Measurements from ENCODE around the gene EXOC6B. TPM values are rescaled to one million over a fixed set of nuclear protein-coding genes. Genes with fewer than 3 reads are reported as not detected.

The EXOC6B gene
- total RNA-seq, 1 donor from 2014 or later, result 13.8 TPM

DNA sequence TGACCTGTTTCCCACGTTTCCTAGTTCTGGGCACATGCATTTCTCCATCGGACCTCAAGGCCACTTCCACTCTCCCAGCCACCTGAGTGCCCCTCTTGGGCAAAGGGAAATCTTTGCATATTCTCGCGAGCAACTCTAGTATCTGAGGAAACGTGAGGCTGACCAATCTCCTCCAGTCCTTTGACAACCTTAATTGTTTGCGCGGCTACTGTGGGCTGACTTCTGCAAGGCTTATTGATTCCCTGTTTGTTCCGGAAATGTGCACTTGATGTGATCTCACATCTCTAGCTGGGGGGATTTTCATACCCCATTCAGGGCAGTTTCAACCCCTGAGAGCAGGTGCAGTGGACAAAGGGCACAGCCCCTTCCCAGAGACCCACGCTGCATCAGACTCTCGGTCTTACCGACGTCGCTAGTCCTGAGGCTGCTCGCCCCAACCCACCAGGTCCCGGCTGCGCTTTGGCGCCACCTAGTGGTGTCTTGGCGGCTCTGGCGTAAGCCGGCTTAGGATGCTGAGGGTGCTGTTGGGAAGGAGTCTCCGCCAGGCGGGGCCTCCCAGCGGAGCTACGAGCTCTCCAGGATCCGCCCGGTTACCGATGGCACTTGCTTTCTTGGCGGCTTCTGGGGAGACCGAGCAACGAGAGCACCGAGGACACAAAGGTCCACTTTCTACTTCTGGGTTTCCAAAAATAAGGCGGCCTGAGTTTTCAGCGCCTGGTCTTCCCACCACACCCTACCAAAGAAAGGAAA is 36.6 kb upstream of the EXOC6B start:
- CTCF ChIA-PET, result interaction anchor here (0.5 to 2.3 kb wide), 11 partner anchors 13 to 315 kb away, joined by 3 to 13 read pairs (median 3); no protein-coding TSS in a partner anchor
- ATAC-seq (ENCODE audit: low read depth), result peak; percentile 89

DNA sequence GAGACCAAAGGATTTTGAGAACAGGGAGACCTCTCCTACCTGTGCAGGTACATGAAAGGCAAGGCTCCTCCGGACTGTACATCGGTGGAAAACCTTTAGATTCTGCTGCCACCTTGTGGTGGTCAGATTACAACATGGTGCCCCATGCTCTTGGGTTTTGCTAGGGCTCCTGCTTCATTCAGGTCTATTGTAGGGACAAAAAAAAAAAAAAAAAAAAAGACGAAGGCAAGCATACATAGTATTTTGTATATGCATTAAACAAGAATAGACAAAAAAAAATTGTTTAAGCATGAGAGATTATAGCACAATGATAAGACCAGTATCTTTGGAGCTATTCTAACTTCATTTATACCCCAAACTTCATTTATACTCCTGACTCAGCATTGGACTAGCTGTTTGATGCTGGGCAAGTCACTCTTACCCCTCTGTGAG is 34.0 kb upstream of the EXOC6B start:
- peaks cover 41% of the 10 kb centered on the region for H3K27me3 Mint-ChIP-seq
- CTCF ChIA-PET, result interaction anchor here (0.7 to 1.8 kb wide), 11 partner anchors 10 to 97 kb away, joined by 3 to 17 read pairs (median 3); no protein-coding TSS in a partner anchor
- H3K4me1 Mint-ChIP-seq, result peaks cover 16% of the 10 kb centered on the region
- H3K36me3 Mint-ChIP-seq (ENCODE audit: low read depth), result no peaks in the 10 kb centered on the region
- ATAC-seq (ENCODE audit: low read depth) (peak; percentile 68), DNase-seq (no peak)
- H3K4me3 Mint-ChIP-seq, result no peak overlapping the region
- H3K27ac Mint-ChIP-seq, result no peak overlapping the region
- no peaks in the 10 kb centered on the region for H3K9me3 Mint-ChIP-seq
- POLR2A ChIA-PET, result no interaction called here
- intact Hi-C loops (cut with micrococcal nuclease), result loop anchor here (1.0 to 10.0 kb wide), 5 partner anchors 35 to 1313 kb away; no protein-coding TSS in a partner anchor
- TF ChIP-seq, protein P1, sequence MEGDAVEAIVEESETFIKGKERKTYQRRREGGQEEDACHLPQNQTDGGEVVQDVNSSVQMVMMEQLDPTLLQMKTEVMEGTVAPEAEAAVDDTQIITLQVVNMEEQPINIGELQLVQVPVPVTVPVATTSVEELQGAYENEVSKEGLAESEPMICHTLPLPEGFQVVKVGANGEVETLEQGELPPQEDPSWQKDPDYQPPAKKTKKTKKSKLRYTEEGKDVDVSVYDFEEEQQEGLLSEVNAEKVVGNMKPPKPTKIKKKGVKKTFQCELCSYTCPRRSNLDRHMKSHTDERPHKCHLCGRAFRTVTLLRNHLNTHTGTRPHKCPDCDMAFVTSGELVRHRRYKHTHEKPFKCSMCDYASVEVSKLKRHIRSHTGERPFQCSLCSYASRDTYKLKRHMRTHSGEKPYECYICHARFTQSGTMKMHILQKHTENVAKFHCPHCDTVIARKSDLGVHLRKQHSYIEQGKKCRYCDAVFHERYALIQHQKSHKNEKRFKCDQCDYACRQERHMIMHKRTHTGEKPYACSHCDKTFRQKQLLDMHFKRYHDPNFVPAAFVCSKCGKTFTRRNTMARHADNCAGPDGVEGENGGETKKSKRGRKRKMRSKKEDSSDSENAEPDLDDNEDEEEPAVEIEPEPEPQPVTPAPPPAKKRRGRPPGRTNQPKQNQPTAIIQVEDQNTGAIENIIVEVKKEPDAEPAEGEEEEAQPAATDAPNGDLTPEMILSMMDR (IDR thresholded peaks at IDR 0.05), result peak; percentile 48

More for the DNA sequence above, 36.6 kb upstream of the EXOC6B start:
- Mint-ChIP-seq H3K4me1 (peaks cover 16% of the 10 kb centered on the region), H3K9me3 (no peaks in the 10 kb centered on the region), H3K27ac (no peak overlapping the region), H3K36me3 (ENCODE audit: low read depth) (no peaks in the 10 kb centered on the region), H3K4me3 (peak overlapping the region; percentile 42), H3K27me3 (peaks cover 39% of the 10 kb centered on the region)
- intact Hi-C loops (cut with micrococcal nuclease), result loop anchor here (5.0 kb wide), 1 partner anchor 1315 kb away; no protein-coding TSS in a partner anchor
- TF ChIP-seq, protein P1 (IDR thresholded peaks at IDR 0.05), result peak; percentile 87
- peak; percentile 77 for DNase-seq
- POLR2A ChIA-PET, result no interaction called here

- DNase-seq (no peak), ATAC-seq (ENCODE audit: low read depth) (no peak)
- H3K27me3 Mint-ChIP-seq, result peaks cover 27% of the 10 kb centered on the region
- H3K4me3 Mint-ChIP-seq, result no peak overlapping the region
- H3K9me3 Mint-ChIP-seq, result no peaks in the 10 kb centered on the region
- no peaks in the 10 kb centered on the region for H3K36me3 Mint-ChIP-seq (ENCODE audit: low read depth)
- intact Hi-C loops (cut with micrococcal nuclease), result loop anchor here (10.0 kb wide), 1 partner anchor 927 kb away; no protein-coding TSS in a partner anchor
- ChIA-PET CTCF (interaction anchor here (0.9 kb wide), 1 partner anchor 13 kb away, joined by 3 read pairs; no protein-coding TSS in a partner anchor), POLR2A (no interaction called here)
- no peak overlapping the region for H3K27ac Mint-ChIP-seq
- H3K4me1 Mint-ChIP-seq, result no peaks in the 10 kb centered on the region
- TF ChIP-seq, protein P1 (IDR thresholded peaks at IDR 0.05), result no peak
These were observed 25.5 kb upstream of the EXOC6B start for GRCh38 chr2:72851333-72851732.

DNA sequence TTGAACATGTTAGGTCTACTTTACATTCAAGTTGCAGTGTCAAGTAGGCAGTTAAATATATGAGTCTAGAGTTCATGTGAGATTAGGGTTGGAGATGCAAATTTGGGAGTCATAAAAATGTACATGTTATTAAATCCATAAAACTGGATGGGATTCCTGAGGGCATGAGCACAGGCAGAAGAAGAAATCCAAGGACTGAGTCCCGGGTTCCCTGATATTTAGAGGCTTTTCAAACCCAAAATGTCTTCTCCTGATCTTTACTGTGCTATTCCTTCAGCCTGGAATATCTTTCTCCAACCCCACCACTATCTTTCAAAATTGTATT is 23.3 kb upstream of the EXOC6B start:
- intact Hi-C loops (cut with micrococcal nuclease), result no loop called here
- Mint-ChIP-seq H3K9me3 (no peaks in the 10 kb centered on the region), H3K4me1 (no peaks in the 10 kb centered on the region), H3K27ac (no peak overlapping the region), H3K27me3 (peaks cover 11% of the 10 kb centered on the region), H3K36me3 (ENCODE audit: low read depth) (no peaks in the 10 kb centered on the region), H3K4me3 (no peak overlapping the region)
- ChIA-PET CTCF (no interaction called here), POLR2A (no interaction called here)
- DNase-seq, result no peak
- no peak for ATAC-seq (ENCODE audit: low read depth)
- TF ChIP-seq, protein P1 (IDR thresholded peaks at IDR 0.05), result no peak

GRCh38 chr2:72848436-72849137 is 22.8 kb upstream of the EXOC6B start:
- Mint-ChIP-seq H3K27me3 (peaks cover 10% of the 10 kb centered on the region), H3K9me3 (no peaks in the 10 kb centered on the region), H3K36me3 (ENCODE audit: low read depth) (no peaks in the 10 kb centered on the region), H3K4me1 (no peaks in the 10 kb centered on the region), H3K27ac (no peak overlapping the region), H3K4me3 (no peak overlapping the region)
- intact Hi-C loops (cut with micrococcal nuclease), result no loop called here
- ChIA-PET CTCF (no interaction called here), POLR2A (no interaction called here)
- no peak for ATAC-seq (ENCODE audit: low read depth)
- TF ChIP-seq, protein P1 (IDR thresholded peaks at IDR 0.05), result no peak
- DNase-seq, result no peak

All from activated B cell treated with CpG ODN at 0.5 μM for 24 hours (primary cell).